ENCODE results near the gene PHACTR4. TPM values are rescaled to one million over a fixed set of nuclear protein-coding genes. Genes with fewer than 3 reads are reported as not detected.
A peak's percentile ranks its signal among the peaks of the same experiment; 100 is the strongest.
"Not testable (repeated sequence)": the region's sequence is repeated elsewhere in the genome, so short reads cannot be mapped to it uniquely, and the experiment has no call there.

PHACTR4 gene
- total RNA-seq, 1 experiment from 2014 or later: 50.7 TPM

DNA sequence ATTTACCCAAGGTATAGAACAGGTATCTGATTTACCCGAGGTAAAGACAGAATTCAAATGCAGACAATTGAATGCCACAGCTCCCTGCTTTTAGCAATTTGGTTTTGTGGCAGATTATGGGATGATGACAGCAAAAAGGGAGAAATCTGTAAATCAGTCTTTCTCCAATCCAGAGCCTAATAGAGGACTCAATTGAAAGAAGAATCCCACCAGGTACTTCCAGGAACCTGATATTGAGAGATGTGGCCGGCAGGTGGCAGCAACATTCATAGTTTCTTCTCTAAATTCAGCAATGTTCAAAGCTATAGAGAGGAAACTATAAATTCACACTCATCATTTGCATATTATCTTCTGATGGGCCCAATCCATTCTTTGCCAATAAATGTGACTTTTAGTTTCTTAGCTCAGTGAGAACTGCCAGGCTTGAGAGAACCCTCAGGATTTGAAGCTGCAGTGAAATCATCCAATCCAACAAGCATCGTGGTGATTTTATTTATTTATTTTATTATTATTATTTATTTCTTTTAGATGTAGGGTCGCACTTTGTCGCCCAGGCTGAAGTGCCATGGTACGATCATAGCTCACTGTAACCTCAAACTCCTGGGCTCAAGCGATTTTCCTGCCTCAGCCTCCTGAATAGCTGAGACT is 9.8 kb upstream of the PHACTR4 start:
- intact Hi-C loops (cut with micrococcal nuclease): loop anchor here (1.0 to 2.0 kb wide), 3 partner anchors 111 to 244 kb away; no protein-coding TSS in a partner anchor
- no peak overlapping the region for H3K27ac Mint-ChIP-seq (ENCODE audit: low read depth, unreplicated experiment)
- no peaks in the 10 kb centered on the region for H3K4me1 Mint-ChIP-seq (ENCODE audit: insufficient read depth, unreplicated experiment)
- TF ChIP-seq, protein P1, sequence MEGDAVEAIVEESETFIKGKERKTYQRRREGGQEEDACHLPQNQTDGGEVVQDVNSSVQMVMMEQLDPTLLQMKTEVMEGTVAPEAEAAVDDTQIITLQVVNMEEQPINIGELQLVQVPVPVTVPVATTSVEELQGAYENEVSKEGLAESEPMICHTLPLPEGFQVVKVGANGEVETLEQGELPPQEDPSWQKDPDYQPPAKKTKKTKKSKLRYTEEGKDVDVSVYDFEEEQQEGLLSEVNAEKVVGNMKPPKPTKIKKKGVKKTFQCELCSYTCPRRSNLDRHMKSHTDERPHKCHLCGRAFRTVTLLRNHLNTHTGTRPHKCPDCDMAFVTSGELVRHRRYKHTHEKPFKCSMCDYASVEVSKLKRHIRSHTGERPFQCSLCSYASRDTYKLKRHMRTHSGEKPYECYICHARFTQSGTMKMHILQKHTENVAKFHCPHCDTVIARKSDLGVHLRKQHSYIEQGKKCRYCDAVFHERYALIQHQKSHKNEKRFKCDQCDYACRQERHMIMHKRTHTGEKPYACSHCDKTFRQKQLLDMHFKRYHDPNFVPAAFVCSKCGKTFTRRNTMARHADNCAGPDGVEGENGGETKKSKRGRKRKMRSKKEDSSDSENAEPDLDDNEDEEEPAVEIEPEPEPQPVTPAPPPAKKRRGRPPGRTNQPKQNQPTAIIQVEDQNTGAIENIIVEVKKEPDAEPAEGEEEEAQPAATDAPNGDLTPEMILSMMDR (IDR thresholded peaks at IDR 0.05; ENCODE audit: unreplicated experiment): peak; percentile 63
- DNase-seq (ENCODE audit: unreplicated experiment): peak; percentile 64
- POLR2A ChIA-PET: interaction anchor here (1.0 to 1.9 kb wide), 7 partner anchors 9 to 151 kb away, joined by 3 to 11 read pairs (median 6); partner anchors contain the start of genes PHACTR4 and SESN2
- no peaks in the 10 kb centered on the region for H3K27me3 Mint-ChIP-seq (ENCODE audit: insufficient read depth, unreplicated experiment)
- no peak overlapping the region for H3K4me3 Mint-ChIP-seq (ENCODE audit: unreplicated experiment)
- no TSS peak for BruUV-seq (replicated peaks)
- no peaks in the 10 kb centered on the region for H3K36me3 Mint-ChIP-seq (ENCODE audit: insufficient read depth, unreplicated experiment)
- no peaks in the 10 kb centered on the region for H3K9me3 Mint-ChIP-seq (ENCODE audit: unreplicated experiment)
- CTCF ChIA-PET: interaction anchor here (0.6 to 3.1 kb wide), 36 partner anchors 9 to 1208 kb away, joined by 3 to 21 read pairs (median 4); partner anchors contain the start of gene PHACTR4

DNA sequence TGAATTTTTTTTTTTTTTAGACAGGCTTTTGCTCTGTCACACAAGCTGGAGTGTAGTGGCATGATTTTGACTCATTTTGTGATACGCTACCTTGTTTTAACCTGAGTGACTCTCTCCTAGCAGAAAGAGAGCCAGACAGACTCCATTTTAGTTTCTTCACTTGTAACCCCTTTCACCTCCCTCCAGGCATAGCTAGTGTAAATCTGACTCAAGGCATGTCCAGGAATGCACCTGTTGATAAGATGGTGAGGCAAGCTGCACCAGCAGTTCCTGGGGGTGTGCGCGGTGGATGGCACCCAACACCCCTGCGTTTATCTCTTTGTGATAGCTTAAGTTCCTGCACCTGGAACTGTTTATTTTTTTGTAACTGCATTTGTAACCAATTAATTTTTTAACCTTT is 4.7 kb upstream of the PHACTR4 start:
- Mint-ChIP-seq H3K4me3 (ENCODE audit: unreplicated experiment) (no peak overlapping the region), H3K27ac (ENCODE audit: low read depth, unreplicated experiment) (no peak overlapping the region), H3K4me1 (ENCODE audit: insufficient read depth, unreplicated experiment) (peaks cover 7% of the 10 kb centered on the region), H3K27me3 (ENCODE audit: insufficient read depth, unreplicated experiment) (no peaks in the 10 kb centered on the region), H3K9me3 (ENCODE audit: unreplicated experiment) (no peaks in the 10 kb centered on the region), H3K36me3 (ENCODE audit: insufficient read depth, unreplicated experiment) (peaks cover 7% of the 10 kb centered on the region)
- no TSS peak for BruUV-seq (replicated peaks)
- TF ChIP-seq, protein P1 (IDR thresholded peaks at IDR 0.05; ENCODE audit: unreplicated experiment): no peak
- ChIA-PET CTCF (interaction anchor here (0.5 to 1.1 kb wide), 3 partner anchors 12 to 268 kb away, joined by 5 read pairs; no protein-coding TSS in a partner anchor), POLR2A (interaction anchor here (0.7 kb wide), 1 partner anchor 15 kb away, joined by 3 read pairs; no protein-coding TSS in a partner anchor)
- intact Hi-C loops (cut with micrococcal nuclease): no loop called here
- DNase-seq (ENCODE audit: unreplicated experiment): no peak

DNA sequence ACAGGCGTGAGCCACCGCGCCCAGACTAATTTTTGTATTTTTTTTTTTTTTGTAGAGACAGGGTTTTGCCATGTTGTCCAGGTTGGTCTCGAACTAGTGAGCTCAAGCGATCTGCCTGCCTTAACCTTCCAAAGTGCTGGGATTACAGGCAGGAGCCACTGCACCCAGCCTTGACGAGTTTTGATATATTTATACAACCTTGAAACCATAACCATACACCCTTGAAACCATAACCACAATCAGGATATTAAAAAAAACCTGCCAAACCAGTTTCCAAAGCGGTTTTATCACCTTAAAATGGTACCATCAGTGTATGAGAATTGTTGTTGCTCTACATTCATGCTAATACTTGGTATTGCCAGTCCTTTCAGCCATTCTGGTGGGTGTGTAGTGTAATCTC is 3.7 kb upstream of the PHACTR4 start:
- ChIA-PET POLR2A (interaction anchor here (0.7 kb wide), 2 partner anchors 8 to 16 kb away, joined by 3 to 5 read pairs; no protein-coding TSS in a partner anchor), CTCF (interaction anchor here (1.0 to 1.5 kb wide), 3 partner anchors 13 to 118 kb away, joined by 5 to 8 read pairs (median 5); no protein-coding TSS in a partner anchor)
- Mint-ChIP-seq H3K27me3 (ENCODE audit: insufficient read depth, unreplicated experiment) (no peaks in the 10 kb centered on the region), H3K9me3 (ENCODE audit: unreplicated experiment) (no peaks in the 10 kb centered on the region), H3K27ac (ENCODE audit: low read depth, unreplicated experiment) (no peak overlapping the region), H3K36me3 (ENCODE audit: insufficient read depth, unreplicated experiment) (peaks cover 8% of the 10 kb centered on the region), H3K4me1 (ENCODE audit: insufficient read depth, unreplicated experiment) (peaks cover 7% of the 10 kb centered on the region), H3K4me3 (ENCODE audit: unreplicated experiment) (no peak overlapping the region)
- intact Hi-C loops (cut with micrococcal nuclease): no loop called here
- DNase-seq (ENCODE audit: unreplicated experiment): no peak
- BruUV-seq (replicated peaks): no TSS peak
- TF ChIP-seq, protein P1 (IDR thresholded peaks at IDR 0.05; ENCODE audit: unreplicated experiment): no peak

DNA sequence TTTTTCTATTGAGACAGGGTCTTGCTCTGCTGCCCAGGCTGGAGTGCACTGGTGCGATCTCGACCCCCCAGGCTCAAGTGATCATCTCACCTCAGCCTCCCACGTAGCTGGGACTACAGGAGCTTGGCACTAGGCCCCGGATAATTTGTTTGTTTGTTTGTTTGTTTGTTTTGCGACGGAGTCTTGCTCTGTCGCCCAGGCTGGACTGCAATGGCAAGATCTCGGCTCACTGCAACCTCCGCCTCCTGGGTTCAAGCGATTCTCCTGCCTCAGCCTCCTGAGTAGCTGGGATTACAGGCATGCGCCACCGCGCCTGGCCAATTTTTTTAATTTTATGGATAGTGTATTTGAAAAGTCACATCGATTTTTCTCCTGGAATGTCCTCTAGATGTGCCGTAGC is 932 bp upstream of the PHACTR4 start:
- not testable (repeated sequence) for H3K27ac Mint-ChIP-seq (ENCODE audit: low read depth, unreplicated experiment); H3K27me3 Mint-ChIP-seq (ENCODE audit: insufficient read depth, unreplicated experiment); DNase-seq (ENCODE audit: unreplicated experiment); BruUV-seq (replicated peaks); H3K9me3 Mint-ChIP-seq (ENCODE audit: unreplicated experiment); H3K4me1 Mint-ChIP-seq (ENCODE audit: insufficient read depth, unreplicated experiment)
- intact Hi-C loops (cut with micrococcal nuclease): loop anchor here (2.0 kb wide), 1 partner anchor 120 kb away; no protein-coding TSS in a partner anchor
- Mint-ChIP-seq H3K36me3 (ENCODE audit: insufficient read depth, unreplicated experiment) (peaks cover 14% of the 10 kb centered on the region), H3K4me3 (ENCODE audit: unreplicated experiment) (peak overlapping the region; percentile 91)
- POLR2A ChIA-PET: interaction anchor here (0.5 to 3.5 kb wide), 12 partner anchors 9 to 213 kb away, joined by 3 to 21 read pairs (median 7); partner anchors contain the start of genes MED18 and SESN2
- CTCF ChIA-PET: interaction anchor here (0.6 to 2.7 kb wide), 4 partner anchors 9 to 120 kb away, joined by 3 to 21 read pairs (median 10); no protein-coding TSS in a partner anchor

Measured in MCF 10A (cell line).